Right lobe of liver (tissue), 4 donors: ENCODE data around the gene PAFAH2.

Source experiments
- CTCF ChIP-seq, 4 donors: fragments of 200-600 bp in 3 of 4; fragments of 450-650 bp in 1 of 4; IDR thresholded peaks; one replicate each; pipeline versions ENCODE4 v1.5.1 to v1.8.0; 2016 to 2022; ENCODE audit warnings: antibody characterized with exemption in 4 of 4, mild to moderate bottlenecking in 2 of 4
- POLR2A ChIP-seq: fragments of 450-650 bp; IDR thresholded peaks from one replicate; pipeline ENCODE4 v1.6.1; 2017; ENCODE audit warnings: antibody characterized with exemption, mild to moderate bottlenecking
- donor health status: DM: no; HTN: no; CAD: no.
- donor health status: DM: no; HTN: no; CAD: no.
- donor health status: DM: no; HTN: yes; CAD: no.

GRCh38 chr1:25977801-25978200 is 20.1 kb downstream of the PAFAH2 start:
- TF ChIP-seq CTCF (IDR thresholded peaks at IDR 0.05), result no peak
- TF ChIP-seq POLR2A, result no peak
